CD4-positive, alpha-beta memory T cell (primary cell): Measurements from ENCODE around the gene SIPA1L2. TPM values are rescaled to one million over a fixed set of nuclear protein-coding genes. Genes with fewer than 3 reads are reported as not detected.
A peak's percentile ranks its signal among the peaks of the same experiment; 100 is the strongest.
"Not testable (repeated sequence)": the region's sequence is repeated elsewhere in the genome, so short reads cannot be mapped to it uniquely, and the experiment has no call there.

Experiments
- CTCF ChIA-PET: fragments of 350-600 bp; sonication (Branson Sonifier 250); formaldehyde crosslinking; loops from one replicate; lab custom pipeline; 2021; ENCODE audit warnings: inconsistent platforms; ENCODE audit not compliant: partially characterized antibody; lab: Charles Lee
- POLR2A ChIA-PET: fragments of 350-600 bp; sonication (Branson Sonifier 250); formaldehyde crosslinking; loops from one replicate; lab custom pipeline; 2021; ENCODE audit not compliant: partially characterized antibody; lab: Charles Lee
- DNase-seq, 5 donors: peaks; one replicate each; pipeline versions ENCODE4 v3.0.0 to v3.0.0-alpha.2; 2020 to 2022; ENCODE audit warnings: mixed read lengths in 1 of 5
- H3K27ac ChIP-seq: one replicate; pipeline ENCODE4 v1.7.0; 2013; ENCODE audit warnings: low read depth, low read length
- H3K27me3 ChIP-seq: 2 replicates; pipeline ENCODE4 v1.7.0; 2013; ENCODE audit warnings: mild to moderate bottlenecking, low read length, moderate library complexity; ENCODE audit not compliant: insufficient read depth
- H3K36me3 ChIP-seq: 2 replicates; pipeline ENCODE4 v1.7.0; 2013; ENCODE audit warnings: mild to moderate bottlenecking, low read length, moderate library complexity; ENCODE audit not compliant: insufficient read depth
- H3K4me1 ChIP-seq: 2 replicates; pipeline ENCODE4 v1.7.0; 2013; ENCODE audit warnings: mild to moderate bottlenecking, low read length, moderate library complexity; ENCODE audit not compliant: insufficient read depth
- H3K4me3 ChIP-seq, 2 donors: one replicate each; pipeline ENCODE4 v1.7.0; 2013; ENCODE audit warnings: low read length in 2 of 2, mild to moderate bottlenecking in 1 of 2
- H3K9me3 ChIP-seq, 2 donors: one replicate each; pipeline ENCODE4 v1.7.0; 2013; ENCODE audit warnings: low read length in 2 of 2, control low read depth in 1 of 2; ENCODE audit not compliant: control insufficient read depth in 1 of 2
- H3K27ac Mint-ChIP-seq, 7 donors: one replicate each; pipeline ENCODE4 v1.8.0; 2020 to 2021; ENCODE audit warnings: mixed read lengths in 7 of 7, mild to moderate bottlenecking in 6 of 7, inconsistent platforms in 3 of 7, moderate library complexity in 3 of 7
- H3K27me3 Mint-ChIP-seq, 2 donors: one replicate each; pipeline ENCODE4 v1.8.0; 2020 to 2021; ENCODE audit warnings: mixed read lengths in 2 of 2
- H3K36me3 Mint-ChIP-seq, 2 donors: one replicate each; pipeline ENCODE4 v1.8.0; 2020 to 2021; ENCODE audit warnings: mixed read lengths in 2 of 2, inconsistent platforms in 1 of 2, mild to moderate bottlenecking in 1 of 2
- H3K4me1 Mint-ChIP-seq, 4 donors: one replicate each; pipeline ENCODE4 v1.8.0; 2020 to 2021; ENCODE audit warnings: mixed read lengths in 4 of 4, mild to moderate bottlenecking in 1 of 4
- H3K4me3 Mint-ChIP-seq, 8 donors: one replicate each; pipeline ENCODE4 v1.8.0; 2020 to 2021; ENCODE audit warnings: mixed read lengths in 8 of 8, mild to moderate bottlenecking in 7 of 8, moderate library complexity in 6 of 8, inconsistent platforms in 3 of 8
- H3K9me3 Mint-ChIP-seq, 8 donors: one replicate each; pipeline ENCODE4 v1.8.0; 2020 to 2021; ENCODE audit warnings: mixed read lengths in 8 of 8, mild to moderate bottlenecking in 5 of 8, inconsistent platforms in 3 of 8, moderate library complexity in 1 of 8
- intact Hi-C: fragments of 100-400 bp; cut with micrococcal nuclease; formaldehyde crosslinking; loops from one replicate; pipeline ENCODE4 v1.15.1; 2023
- polyA plus RNA-seq, 2 donors: library from polyadenylated mRNA; unstranded; fragments of 300-500 nt; fragmentation: Illumina TruSeq; gene quantifications; one replicate each; pipeline ENCODE4 v1.2.3, GENCODE V29; 2021
- total RNA-seq, 2 experiments: library from RNA; stranded (reverse); gene quantifications; one replicate each; pipeline ENCODE4 v1.2.3, GENCODE V29; 2021

SIPA1L2 gene
- total and polyA plus RNA-seq, 4 experiments from 2014 or later: 0.20 to 1.6 (median 1.0) TPM

GRCh38 chr1:232620356-232620969 is 9.5 kb downstream of the SIPA1L2 start:
- H3K4me3 Mint-ChIP-seq: no peak overlapping the region
- no peaks in the 10 kb centered on the region for H3K36me3 Mint-ChIP-seq
- Histone ChIP-seq H3K4me3 (no peak overlapping the region), H3K9me3 (no peaks in the 10 kb centered on the region), H3K27me3 (no peaks in the 10 kb centered on the region), H3K4me1 (no peaks in the 10 kb centered on the region), H3K36me3 (no peaks in the 10 kb centered on the region), H3K27ac (no peak overlapping the region)
- H3K4me1 Mint-ChIP-seq: peaks cover 0 to 2% (median under 1%) of the 10 kb centered on the region in 4 donors
- DNase-seq: no peak
- H3K9me3 Mint-ChIP-seq: no peaks in the 10 kb centered on the region
- ChIA-PET POLR2A (no interaction called here), CTCF (no interaction called here)
- intact Hi-C loops: loop anchor here (10.0 kb wide), 1 partner anchor 576 kb away; no protein-coding TSS in a partner anchor
- no peaks in the 10 kb centered on the region for H3K27me3 Mint-ChIP-seq
- no peak overlapping the region for H3K27ac Mint-ChIP-seq

GRCh38 chr1:232617237-232617636 is 12.7 kb downstream of the SIPA1L2 start:
- intact Hi-C loops: no loop called here
- no peak overlapping the region for H3K4me3 Mint-ChIP-seq
- no peak overlapping the region for H3K27ac ChIP-seq
- peaks cover 10 to 26% (median 16%) of the 10 kb centered on the region in 4 donors for H3K4me1 Mint-ChIP-seq
- H3K27ac Mint-ChIP-seq: no peak overlapping the region
- H3K27me3 Mint-ChIP-seq: no peaks in the 10 kb centered on the region
- H3K9me3 ChIP-seq: no peaks in the 10 kb centered on the region
- H3K36me3 ChIP-seq: no peaks in the 10 kb centered on the region
- no peak overlapping the region for H3K4me3 ChIP-seq
- no peaks in the 10 kb centered on the region for H3K36me3 Mint-ChIP-seq
- no peaks in the 10 kb centered on the region for H3K9me3 Mint-ChIP-seq
- POLR2A ChIA-PET: no interaction called here
- no peaks in the 10 kb centered on the region for H3K27me3 ChIP-seq
- CTCF ChIA-PET: interaction anchor here (1.2 to 2.4 kb wide), 2 partner anchors 10 kb away, joined by 4 to 13 read pairs; no protein-coding TSS in a partner anchor
- DNase-seq: no peak
- H3K4me1 ChIP-seq: no peaks in the 10 kb centered on the region

- no peaks in the 10 kb centered on the region for H3K36me3 Mint-ChIP-seq
- H3K4me3 ChIP-seq: no peak overlapping the region
- ChIA-PET POLR2A (no interaction called here), CTCF (interaction anchor here (2.4 kb wide), 1 partner anchor 12 kb away, joined by 13 read pairs; no protein-coding TSS in a partner anchor)
- H3K27me3 ChIP-seq: no peaks in the 10 kb centered on the region
- H3K27ac ChIP-seq: no peak overlapping the region
- H3K9me3 Mint-ChIP-seq: no peaks in the 10 kb centered on the region
- H3K36me3 ChIP-seq: no peaks in the 10 kb centered on the region
- H3K27me3 Mint-ChIP-seq: no peaks in the 10 kb centered on the region
- no peak overlapping the region for H3K4me3 Mint-ChIP-seq
- peaks cover 10 to 26% (median 15%) of the 10 kb centered on the region in 4 donors for H3K4me1 Mint-ChIP-seq
- H3K4me1 ChIP-seq: no peaks in the 10 kb centered on the region
- no peak for DNase-seq
- H3K9me3 ChIP-seq: no peaks in the 10 kb centered on the region
- H3K27ac Mint-ChIP-seq: peak overlapping the region in 1 of 7 donors; percentile 77
- intact Hi-C loops: no loop called here
Observed at GRCh38 chr1:232615306-232615800, 14.6 kb downstream of the SIPA1L2 start.

GRCh38 chr1:232614811-232615210 is 15.1 kb downstream of the SIPA1L2 start:
- Histone ChIP-seq H3K27me3 (no peaks in the 10 kb centered on the region), H3K36me3 (no peaks in the 10 kb centered on the region), H3K27ac (no peak overlapping the region), H3K9me3 (no peaks in the 10 kb centered on the region), H3K4me1 (no peaks in the 10 kb centered on the region), H3K4me3 (no peak overlapping the region)
- Mint-ChIP-seq H3K27ac (peak overlapping the region in 1 of 7 donors; percentile 77), H3K4me3 (no peak overlapping the region), H3K9me3 (no peaks in the 10 kb centered on the region), H3K27me3 (no peaks in the 10 kb centered on the region), H3K36me3 (no peaks in the 10 kb centered on the region), H3K4me1 (peaks cover 10 to 26% (median 15%) of the 10 kb centered on the region in 4 donors)
- ChIA-PET POLR2A (no interaction called here), CTCF (interaction anchor here (2.4 kb wide), 1 partner anchor 12 kb away, joined by 13 read pairs; no protein-coding TSS in a partner anchor)
- intact Hi-C loops: no loop called here
- no peak for DNase-seq

GRCh38 chr1:232613752-232614381 is 16.1 kb downstream of the SIPA1L2 start:
- H3K27me3 ChIP-seq: no peaks in the 10 kb centered on the region
- ChIA-PET POLR2A (interaction anchor here (0.6 to 1.2 kb wide), 5 partner anchors 11 to 409 kb away, joined by 3 to 5 read pairs (median 3); no protein-coding TSS in a partner anchor), CTCF (interaction anchor here (1.8 kb wide), 1 partner anchor 13 kb away, joined by 7 read pairs; no protein-coding TSS in a partner anchor)
- H3K27me3 Mint-ChIP-seq: no peaks in the 10 kb centered on the region
- H3K9me3 Mint-ChIP-seq: no peaks in the 10 kb centered on the region
- H3K4me1 Mint-ChIP-seq: peaks cover 10 to 26% (median 15%) of the 10 kb centered on the region in 4 donors
- no peak for DNase-seq
- H3K27ac Mint-ChIP-seq: peak overlapping the region in 2 of 7 donors; percentile 7 to 50
- no peaks in the 10 kb centered on the region for H3K36me3 Mint-ChIP-seq
- H3K27ac ChIP-seq: no peak overlapping the region
- peak overlapping the region in 1 of 8 donors; percentile 12 for H3K4me3 Mint-ChIP-seq
- no peaks in the 10 kb centered on the region for H3K4me1 ChIP-seq
- no peaks in the 10 kb centered on the region for H3K9me3 ChIP-seq
- intact Hi-C loops: no loop called here
- H3K4me3 ChIP-seq: no peak overlapping the region
- no peaks in the 10 kb centered on the region for H3K36me3 ChIP-seq

- H3K9me3 Mint-ChIP-seq, DNase-seq, H3K4me1 ChIP-seq, POLR2A ChIA-PET, intact Hi-C loops, H3K9me3 ChIP-seq, H3K36me3 ChIP-seq, H3K4me3 Mint-ChIP-seq, H3K27me3 Mint-ChIP-seq, H3K4me3 ChIP-seq, H3K27ac ChIP-seq, H3K27ac Mint-ChIP-seq, H3K27me3 ChIP-seq, H3K36me3 Mint-ChIP-seq: not testable (repeated sequence)
- peaks cover 13 to 31% (median 16%) of the 10 kb centered on the region in 4 donors for H3K4me1 Mint-ChIP-seq
- CTCF ChIA-PET: interaction anchor here (1.4 to 1.8 kb wide), 2 partner anchors 13 to 14 kb away, joined by 3 to 7 read pairs; no protein-coding TSS in a partner anchor
Observed at GRCh38 chr1:232612836-232613235, 17.1 kb downstream of the SIPA1L2 start.

GRCh38 chr1:232611834-232612233 is 18.1 kb downstream of the SIPA1L2 start:
- Histone ChIP-seq H3K4me3 (no peak overlapping the region), H3K9me3 (no peaks in the 10 kb centered on the region), H3K4me1 (no peaks in the 10 kb centered on the region), H3K36me3 (no peaks in the 10 kb centered on the region), H3K27ac (no peak overlapping the region), H3K27me3 (no peaks in the 10 kb centered on the region)
- no peaks in the 10 kb centered on the region for H3K36me3 Mint-ChIP-seq
- intact Hi-C loops: no loop called here
- CTCF ChIA-PET: no interaction called here
- no peaks in the 10 kb centered on the region for H3K27me3 Mint-ChIP-seq
- no peak for DNase-seq
- peaks cover 13 to 31% (median 16%) of the 10 kb centered on the region in 4 donors for H3K4me1 Mint-ChIP-seq
- POLR2A ChIA-PET: no interaction called here
- no peaks in the 10 kb centered on the region for H3K9me3 Mint-ChIP-seq
- H3K27ac Mint-ChIP-seq: no peak overlapping the region
- H3K4me3 Mint-ChIP-seq: no peak overlapping the region
